OCI-LY7 (cell line): Measurements from ENCODE around the gene TEX48. TPM values are rescaled to one million over a fixed set of nuclear protein-coding genes. Genes with fewer than 3 reads are reported as not detected.

Experiments
- BruUV-seq: library from RNA; stranded (reverse); fragments of 400-500 nt; replicated peaks from 2 replicates; lab custom pipeline; 2021; lab: Mats Ljungman, UMichigan
- CTCF ChIA-PET: fragments of 300-600 bp; sonication (Branson Sonifier 250); formaldehyde crosslinking; loops from one replicate; lab custom pipeline; 2022; ENCODE audit warnings: antibody characterized with exemption; ENCODE audit not compliant: unreplicated experiment; lab: Charles Lee
- POLR2A ChIA-PET: fragments of 300-600 bp; sonication (Branson Sonifier 250); formaldehyde crosslinking; loops from one replicate; lab custom pipeline; 2022; ENCODE audit warnings: antibody characterized with exemption; lab: Charles Lee
- DNase-seq: peaks from one replicate; pipeline ENCODE4 v3.0.0-alpha.2; 2015; ENCODE audit warnings: low spot score
- H2AFZ ChIP-seq: fragments of 200-600 bp; sonication (generic), shearing (Covaris generic); 2 replicates; pipeline ENCODE4 v1.6.1; 2014; ENCODE audit warnings: mild to moderate bottlenecking, antibody characterized with exemption, low read length, moderate library complexity
- H3K27ac ChIP-seq: fragments of 200-600 bp; sonication (generic); 2 replicates; pipeline ENCODE4 v1.5.1; 2014; ENCODE audit warnings: mixed run types, low read depth, mild to moderate bottlenecking, moderate library complexity, low read length, inconsistent platforms; ENCODE audit not compliant: poor library complexity, severe bottlenecking
- H3K36me3 ChIP-seq: fragments of 200-600 bp; sonication (generic); 2 replicates; pipeline ENCODE4 v1.6.1; 2014; ENCODE audit warnings: mild to moderate bottlenecking, antibody characterized with exemption, low read length, moderate library complexity, mixed read lengths; ENCODE audit not compliant: insufficient read depth
- H3K4me1 ChIP-seq: fragments of 200-600 bp; sonication (generic); 2 replicates; pipeline ENCODE4 v1.5.1; 2014; ENCODE audit warnings: mild to moderate bottlenecking, low read length; ENCODE audit not compliant: insufficient read depth, poor library complexity, severe bottlenecking
- H3K4me2 ChIP-seq: fragments of 200-600 bp; sonication (generic); 2 replicates; pipeline ENCODE4 v1.6.1; 2014; ENCODE audit warnings: mild to moderate bottlenecking, low read length
- H3K4me3 ChIP-seq: fragments of 200-600 bp; sonication (generic); 2 replicates; pipeline ENCODE4 v1.5.1; 2014; ENCODE audit warnings: mild to moderate bottlenecking, low read depth, low read length; ENCODE audit not compliant: poor library complexity, severe bottlenecking
- H3K79me2 ChIP-seq: fragments of 200-600 bp; sonication (generic); 2 replicates; pipeline ENCODE4 v1.6.1; 2016; ENCODE audit warnings: low read depth, mild to moderate bottlenecking, low read length, moderate library complexity, mixed read lengths; ENCODE audit not compliant: insufficient read depth
- H3K9me2 ChIP-seq: fragments of 200-600 bp; sonication (generic); 2 replicates; pipeline ENCODE4 v1.6.1; 2016; ENCODE audit warnings: mild to moderate bottlenecking, low read length, mixed read lengths; ENCODE audit not compliant: insufficient read depth
- H3K9me3 ChIP-seq: fragments of 200-600 bp; sonication (generic); 2 replicates; pipeline ENCODE4 v1.6.1; 2014; ENCODE audit warnings: mild to moderate bottlenecking, mixed run types, low read length, mixed read lengths
- H4K20me1 ChIP-seq: fragments of 200-600 bp; sonication (generic); 2 replicates; pipeline ENCODE4 v1.6.1; 2014; ENCODE audit warnings: mild to moderate bottlenecking, antibody characterized with exemption, low read length, moderate library complexity, mixed read lengths; ENCODE audit not compliant: insufficient read depth
- EZH2phosphoT487 ChIP-seq: fragments of 200-600 bp; sonication (generic); IDR thresholded peaks from 2 replicates; pipeline ENCODE4 v1.6.1; 2018; ENCODE audit warnings: low read depth, borderline replicate concordance, mild to moderate bottlenecking, mixed run types, antibody characterized with exemption, low read length, moderate library complexity, mixed read lengths
- intact Hi-C: fragments of 100-400 bp; cut with micrococcal nuclease; formaldehyde crosslinking; loops from one replicate; pipeline ENCODE4 v1.10.0; 2022; ENCODE audit not compliant: unreplicated experiment
- total RNA-seq, 2 experiments: library from RNA; depleted of rRNA in 1 of 2; stranded (reverse); fragments of >200 nt in 1 of 2; shearing (Covaris generic) in 1 of 2; gene quantifications; 2 replicates each; pipeline ENCODE4 v1.2.3, GENCODE V29; 2014 to 2022
- TF ChIP-seq, protein P1 (sequence below): fragments of 200-600 bp; sonication (generic); conservative IDR thresholded peaks from 2 replicates; pipeline ENCODE4 v1.5.1; 2014; ENCODE audit warnings: mild to moderate bottlenecking, antibody characterized with exemption, low read length, moderate library complexity, mixed read lengths

Gene TEX48
- total RNA-seq, 2 experiments from 2014 or later = not detected

DNA sequence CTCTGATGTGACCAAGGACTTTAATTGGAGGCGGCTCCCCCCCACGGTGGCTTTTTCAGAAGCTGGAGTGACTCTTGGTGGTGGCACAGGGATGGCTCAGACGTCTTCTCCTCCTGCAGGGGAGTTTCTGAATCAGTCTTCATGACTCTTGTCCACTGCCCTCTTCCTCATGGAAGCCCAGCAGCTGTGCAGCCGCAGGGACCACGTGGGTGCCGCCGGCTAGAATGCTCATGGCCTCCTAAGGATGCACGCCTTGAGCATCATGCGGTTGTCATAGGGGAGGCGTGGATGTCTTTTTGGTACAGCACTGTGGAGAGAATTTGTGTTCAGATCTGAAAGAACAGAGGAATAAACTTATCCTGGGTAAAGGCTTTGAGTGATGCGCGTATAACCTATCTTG lies 25.7 kb downstream of the TEX48 start:
- TF ChIP-seq, protein P1, sequence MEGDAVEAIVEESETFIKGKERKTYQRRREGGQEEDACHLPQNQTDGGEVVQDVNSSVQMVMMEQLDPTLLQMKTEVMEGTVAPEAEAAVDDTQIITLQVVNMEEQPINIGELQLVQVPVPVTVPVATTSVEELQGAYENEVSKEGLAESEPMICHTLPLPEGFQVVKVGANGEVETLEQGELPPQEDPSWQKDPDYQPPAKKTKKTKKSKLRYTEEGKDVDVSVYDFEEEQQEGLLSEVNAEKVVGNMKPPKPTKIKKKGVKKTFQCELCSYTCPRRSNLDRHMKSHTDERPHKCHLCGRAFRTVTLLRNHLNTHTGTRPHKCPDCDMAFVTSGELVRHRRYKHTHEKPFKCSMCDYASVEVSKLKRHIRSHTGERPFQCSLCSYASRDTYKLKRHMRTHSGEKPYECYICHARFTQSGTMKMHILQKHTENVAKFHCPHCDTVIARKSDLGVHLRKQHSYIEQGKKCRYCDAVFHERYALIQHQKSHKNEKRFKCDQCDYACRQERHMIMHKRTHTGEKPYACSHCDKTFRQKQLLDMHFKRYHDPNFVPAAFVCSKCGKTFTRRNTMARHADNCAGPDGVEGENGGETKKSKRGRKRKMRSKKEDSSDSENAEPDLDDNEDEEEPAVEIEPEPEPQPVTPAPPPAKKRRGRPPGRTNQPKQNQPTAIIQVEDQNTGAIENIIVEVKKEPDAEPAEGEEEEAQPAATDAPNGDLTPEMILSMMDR = no peak
- Histone ChIP-seq H3K79me2 (no peaks in the 10 kb centered on the region), H3K4me3 (no peak overlapping the region), H3K27ac (no peak overlapping the region), H4K20me1 (no peaks in the 10 kb centered on the region), H3K36me3 (peaks cover 1% of the 10 kb centered on the region; the same call in 1 of the 2 replicates), H3K9me2 (no peaks in the 10 kb centered on the region), H3K4me1 (peaks cover 24% of the 10 kb centered on the region), H3K9me3 (no peaks in the 10 kb centered on the region), H2AFZ (no peak overlapping the region), H3K4me2 (no peak overlapping the region)
- intact Hi-C loops = no loop called here
- POLR2A ChIA-PET = interaction anchor here (1.2 kb wide), 1 partner anchor 51 kb away, joined by 3 read pairs; no protein-coding TSS in a partner anchor
- no TSS peak for BruUV-seq
- no peak for DNase-seq
- CTCF ChIA-PET = no interaction called here

DNA sequence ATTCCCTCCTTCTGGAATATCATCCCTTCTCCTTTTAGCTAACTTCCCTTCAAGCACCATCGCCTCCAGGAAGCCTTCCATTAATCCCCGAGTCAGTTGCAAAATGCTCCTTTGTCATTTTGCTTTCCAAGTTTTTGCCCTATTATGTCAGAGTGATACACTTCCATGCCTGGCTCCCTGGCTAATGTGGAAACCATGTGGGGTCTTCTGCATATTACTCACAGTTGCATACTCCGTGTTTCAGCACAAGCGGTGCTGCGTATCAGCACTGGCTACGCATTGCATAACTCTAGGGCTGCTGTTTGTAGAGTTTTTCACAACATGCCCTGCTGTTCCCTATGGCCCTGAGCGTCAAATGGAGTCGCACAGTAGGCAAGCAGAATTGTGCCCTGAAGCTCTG lies 26.3 kb downstream of the TEX48 start:
- Histone ChIP-seq H3K36me3 (peaks cover 7% of the 10 kb centered on the region; the same call in 1 of the 2 replicates), H3K27ac (no peak overlapping the region), H3K9me3 (no peaks in the 10 kb centered on the region), H3K79me2 (no peaks in the 10 kb centered on the region), H4K20me1 (no peaks in the 10 kb centered on the region), H3K4me1 (peaks cover 24% of the 10 kb centered on the region), H2AFZ (no peak overlapping the region), H3K4me2 (no peak overlapping the region), H3K9me2 (no peaks in the 10 kb centered on the region), H3K4me3 (no peak overlapping the region)
- CTCF ChIA-PET = interaction anchor here (2.9 kb wide), 1 partner anchor 117 kb away, joined by 27 read pairs; no protein-coding TSS in a partner anchor
- no TSS peak for BruUV-seq
- intact Hi-C loops = no loop called here
- no peak for DNase-seq
- TF ChIP-seq EZH2phosphoT487 = no peak
- TF ChIP-seq, protein P1 = no peak
- POLR2A ChIA-PET = interaction anchor here (1.2 to 1.5 kb wide), 2 partner anchors 50 to 63 kb away, joined by 3 to 4 read pairs; no protein-coding TSS in a partner anchor

DNA sequence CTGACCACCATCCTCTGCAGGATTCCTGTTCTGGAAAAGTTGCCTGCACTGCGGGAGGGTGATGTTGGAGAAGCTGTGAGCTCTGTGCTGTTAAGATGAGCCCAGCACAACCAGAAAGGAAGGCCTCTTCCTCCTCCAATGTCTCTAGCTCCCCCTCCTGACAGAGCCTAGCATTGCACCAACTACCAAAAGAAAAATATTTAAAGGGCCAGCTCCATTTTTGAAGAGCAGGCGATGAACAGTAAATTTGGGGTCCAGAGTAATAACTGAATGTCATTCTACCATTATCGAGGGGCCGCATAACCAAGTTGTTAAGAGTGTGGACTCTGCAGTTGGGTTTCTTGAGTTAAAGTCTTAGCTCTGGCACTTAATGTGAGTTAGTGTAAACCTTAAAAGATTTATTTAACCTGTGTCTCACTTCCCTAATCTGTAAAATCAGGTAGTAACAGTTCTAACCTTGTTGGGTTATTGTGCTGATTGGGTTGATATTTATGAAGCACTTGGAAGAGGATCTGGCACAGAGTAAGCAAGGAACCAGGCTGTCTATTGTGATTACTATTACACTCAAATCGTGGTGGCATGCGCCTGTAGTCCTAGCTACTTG lies 28.3 kb downstream of the TEX48 start:
- Histone ChIP-seq H3K4me2 (peak overlapping the region; percentile 56; the same call in 1 of the 2 replicates), H3K27ac (no peak overlapping the region), H3K36me3 (peaks cover 13% of the 10 kb centered on the region), H3K9me3 (no peaks in the 10 kb centered on the region), H3K4me1 (peaks cover 24% of the 10 kb centered on the region), H3K4me3 (no peak overlapping the region), H3K9me2 (no peaks in the 10 kb centered on the region), H3K79me2 (no peaks in the 10 kb centered on the region), H4K20me1 (no peaks in the 10 kb centered on the region), H2AFZ (no peak overlapping the region)
- ChIA-PET POLR2A (interaction anchor here (0.5 to 2.2 kb wide), 10 partner anchors 9 to 265 kb away, joined by 3 to 10 read pairs (median 4); partner anchors contain the start of gene ATP6V1G1), CTCF (interaction anchor here (0.5 to 2.9 kb wide), 13 partner anchors 37 to 306 kb away, joined by 3 to 27 read pairs (median 4); partner anchors contain the start of gene ATP6V1G1)
- TF ChIP-seq, protein P1 = peak; percentile 97
- no peak for TF ChIP-seq EZH2phosphoT487
- BruUV-seq = no TSS peak
- DNase-seq = peak; percentile 83
- intact Hi-C loops = loop anchor here (1.0 to 5.0 kb wide), 6 partner anchors 46 to 248 kb away; no protein-coding TSS in a partner anchor
